RWPE2 (cell line): ENCODE measurements around the gene LRRC25.
"Not testable (repeated sequence)": the region's sequence is repeated elsewhere in the genome, so short reads cannot be mapped to it uniquely, and the experiment has no call there.

ENCODE experiments used
- ATAC-seq: fragments of 200-7000 bp; cut with Tn5 transposase; 3 replicates; pipeline ENCODE4 v1.9.1; 2021; ENCODE audit warnings: low read depth
- DNase-seq: peaks from one replicate; pipeline ENCODE4 v3.0.0-alpha.2; 2020; ENCODE audit warnings: low spot score
- H3K27ac ChIP-seq: fragments of 450-650 bp; 2 replicates; pipeline ENCODE4 v1.5.1; 2017; ENCODE audit warnings: mild to moderate bottlenecking; ENCODE audit not compliant: poor library complexity, severe bottlenecking
- H3K27me3 ChIP-seq: fragments of 250-450 bp; sonication (Bioruptor Pico); 2 replicates; pipeline ENCODE4 v1.5.1; 2021; ENCODE audit warnings: mild to moderate bottlenecking, moderate library complexity; ENCODE audit not compliant: insufficient read depth, poor library complexity, severe bottlenecking
- H3K36me3 ChIP-seq: fragments of 250-450 bp; sonication (Bioruptor Pico); 2 replicates; pipeline ENCODE4 v1.5.1; 2020; ENCODE audit warnings: low read depth, mild to moderate bottlenecking, moderate library complexity
- H3K4me1 ChIP-seq: fragments of 250-450 bp; sonication (Bioruptor Pico); 2 replicates; pipeline ENCODE4 v1.5.1; 2021; ENCODE audit warnings: mild to moderate bottlenecking, moderate library complexity; ENCODE audit not compliant: insufficient read depth, poor library complexity, severe bottlenecking
- H3K4me3 ChIP-seq: fragments of 250-450 bp; sonication (Bioruptor Pico); 2 replicates; pipeline ENCODE4 v1.5.1; 2021; ENCODE audit warnings: mild to moderate bottlenecking, moderate library complexity; ENCODE audit not compliant: severe bottlenecking
- H3K9me3 ChIP-seq: fragments of 250-450 bp; sonication (Bioruptor Pico); 2 replicates; pipeline ENCODE4 v1.5.1; 2021; ENCODE audit warnings: mild to moderate bottlenecking, moderate library complexity; ENCODE audit not compliant: severe bottlenecking
- CTCF ChIP-seq: fragments of 450-650 bp; IDR thresholded peaks from one replicate; pipeline ENCODE4 v1.5.1; 2017; ENCODE audit warnings: mild to moderate bottlenecking, moderate library complexity; ENCODE audit not compliant: poor library complexity, severe bottlenecking

The LRRC25 gene

GRCh38 chr19:18350490-18350889 is 46.9 kb downstream of the LRRC25 start:
- Histone ChIP-seq H3K9me3 (no peaks in the 10 kb centered on the region), H3K27me3 (no peaks in the 10 kb centered on the region), H3K36me3 (no peaks in the 10 kb centered on the region), H3K4me1 (no peaks in the 10 kb centered on the region), H3K4me3 (no peak overlapping the region), H3K27ac (no peak overlapping the region)
- DNase-seq (no peak), ATAC-seq (no peak)
- TF ChIP-seq CTCF: no peak

- no peak for DNase-seq
- no peak overlapping the region for H3K4me3 ChIP-seq
- ATAC-seq: peak; percentile 58; the same call in 1 of the 3 replicates
- no peaks in the 10 kb centered on the region for H3K27me3 ChIP-seq
- TF ChIP-seq CTCF: peak; percentile 93
- H3K4me1 ChIP-seq: no peaks in the 10 kb centered on the region
- no peak overlapping the region for H3K27ac ChIP-seq
- H3K36me3 ChIP-seq: no peaks in the 10 kb centered on the region
- H3K9me3 ChIP-seq: no peaks in the 10 kb centered on the region
Measured at GRCh38 chr19:18349524-18350128, 47.8 kb downstream of the LRRC25 start.

GRCh38 chr19:18348818-18349339 is 48.5 kb downstream of the LRRC25 start:
- DNase-seq, H3K27ac ChIP-seq, H3K36me3 ChIP-seq, H3K4me3 ChIP-seq, H3K9me3 ChIP-seq, H3K4me1 ChIP-seq, H3K27me3 ChIP-seq, ATAC-seq: not testable (repeated sequence)

- ATAC-seq: no peak
Measured at GRCh38 chr19:18348171-18348570, 49.3 kb downstream of the LRRC25 start.

GRCh38 chr19:18346091-18346490 is 51.3 kb downstream of the LRRC25 start:
- peaks cover 6% of the 10 kb centered on the region for H3K4me1 ChIP-seq
- H3K4me3 ChIP-seq: no peak overlapping the region
- DNase-seq: no peak
- peak; percentile 57 for ATAC-seq
- no peak overlapping the region for H3K27ac ChIP-seq
- H3K36me3 ChIP-seq: no peaks in the 10 kb centered on the region
- H3K27me3 ChIP-seq: no peaks in the 10 kb centered on the region
- TF ChIP-seq CTCF: no peak
- H3K9me3 ChIP-seq: no peaks in the 10 kb centered on the region

More at GRCh38 chr19:18348171-18348570, 49.3 kb downstream of the LRRC25 start:
- H3K4me3 ChIP-seq: no peak overlapping the region
- no peak overlapping the region for H3K27ac ChIP-seq
- peaks cover 6% of the 10 kb centered on the region for H3K4me1 ChIP-seq
- TF ChIP-seq CTCF: no peak
- H3K9me3 ChIP-seq: no peaks in the 10 kb centered on the region
- H3K27me3 ChIP-seq: no peaks in the 10 kb centered on the region
- no peak for DNase-seq
- H3K36me3 ChIP-seq: no peaks in the 10 kb centered on the region
